ENCODE measurements around the gene DNAI2.

Gene DNAI2, protein sequence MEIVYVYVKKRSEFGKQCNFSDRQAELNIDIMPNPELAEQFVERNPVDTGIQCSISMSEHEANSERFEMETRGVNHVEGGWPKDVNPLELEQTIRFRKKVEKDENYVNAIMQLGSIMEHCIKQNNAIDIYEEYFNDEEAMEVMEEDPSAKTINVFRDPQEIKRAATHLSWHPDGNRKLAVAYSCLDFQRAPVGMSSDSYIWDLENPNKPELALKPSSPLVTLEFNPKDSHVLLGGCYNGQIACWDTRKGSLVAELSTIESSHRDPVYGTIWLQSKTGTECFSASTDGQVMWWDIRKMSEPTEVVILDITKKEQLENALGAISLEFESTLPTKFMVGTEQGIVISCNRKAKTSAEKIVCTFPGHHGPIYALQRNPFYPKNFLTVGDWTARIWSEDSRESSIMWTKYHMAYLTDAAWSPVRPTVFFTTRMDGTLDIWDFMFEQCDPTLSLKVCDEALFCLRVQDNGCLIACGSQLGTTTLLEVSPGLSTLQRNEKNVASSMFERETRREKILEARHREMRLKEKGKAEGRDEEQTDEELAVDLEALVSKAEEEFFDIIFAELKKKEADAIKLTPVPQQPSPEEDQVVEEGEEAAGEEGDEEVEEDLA

DNA sequence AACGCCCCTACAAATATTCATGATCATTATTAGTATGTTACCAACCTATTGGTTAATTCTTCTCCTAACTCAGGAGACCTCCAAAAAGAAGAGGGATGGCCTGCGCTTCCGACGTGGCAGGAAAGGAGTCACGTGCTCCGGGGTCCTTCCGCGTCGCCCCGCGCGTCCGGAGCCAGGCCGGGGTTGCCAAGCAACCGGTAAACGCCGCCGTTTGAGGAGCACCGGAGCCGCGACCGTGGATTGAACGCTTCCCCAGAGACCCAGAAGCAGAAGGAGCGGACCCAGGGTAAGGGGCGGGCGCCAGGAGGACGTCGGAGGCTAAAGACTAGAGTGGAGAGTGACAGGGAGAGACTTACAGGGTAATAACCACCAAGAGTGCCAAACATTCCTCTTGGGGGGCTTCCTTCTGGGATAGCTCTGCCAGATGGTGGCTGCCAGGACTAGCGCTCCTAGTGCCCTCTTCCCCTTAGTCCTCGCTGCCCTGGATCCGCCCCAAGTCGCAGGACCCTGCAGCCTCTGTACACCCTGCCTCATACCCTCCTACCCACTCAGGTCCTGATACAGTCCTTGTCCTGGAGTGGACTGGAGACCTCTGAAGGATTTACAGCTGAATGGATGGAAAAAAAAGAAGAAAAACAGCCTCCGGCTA lies at the start of gene DNAI2:
Gene DNAI2 (plus strand): TSS at position 175 of the 649 bp plus-strand sequence. CDS start 7,584 bp downstream, outside the sequence.
- intact Hi-C loops (cut with DNase I): no loop called here
- peak in 1 of 10 donors; percentile 57 for DNase-seq

DNA sequence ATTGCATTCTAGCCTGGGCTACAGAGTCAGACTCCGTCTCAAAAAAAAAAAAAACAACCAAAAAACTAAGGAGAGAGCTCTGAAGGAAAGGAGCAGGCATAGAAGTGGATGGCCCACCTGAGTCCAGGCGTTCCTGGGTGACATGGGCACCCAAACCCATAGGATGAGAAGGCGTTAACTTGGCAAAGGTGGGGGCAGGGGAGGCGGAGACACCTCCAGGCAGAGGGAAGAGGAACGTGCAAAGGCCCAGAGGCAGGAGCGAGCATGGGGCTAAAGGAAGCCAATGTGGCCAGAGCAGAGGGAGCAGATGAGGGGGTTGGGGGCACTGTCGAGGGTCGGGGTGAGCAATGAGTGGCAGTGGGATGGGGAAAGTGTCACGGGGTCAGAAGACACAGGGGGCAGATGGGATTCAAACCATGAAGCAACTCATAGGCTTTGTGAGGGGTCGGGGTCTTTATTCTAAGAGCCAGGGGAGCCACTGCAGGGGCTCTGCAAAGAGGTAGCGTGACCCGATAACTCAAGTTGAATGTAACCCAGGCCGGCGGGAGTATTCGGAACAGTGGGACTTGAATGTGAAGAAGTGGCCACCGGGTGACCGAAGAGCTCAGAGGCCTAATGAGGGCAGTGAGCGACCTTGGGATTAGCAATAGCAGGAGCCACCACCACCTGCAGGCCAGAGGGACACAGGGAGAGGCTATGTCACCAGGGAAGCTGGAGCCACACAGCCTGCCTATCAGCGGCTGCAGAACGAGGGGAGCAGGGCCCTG lies 48.9 kb upstream of the DNAI2 start:
- intact Hi-C loops (cut with DNase I): no loop called here
- peak in 1 of 10 donors; percentile 78 for DNase-seq

DNA sequence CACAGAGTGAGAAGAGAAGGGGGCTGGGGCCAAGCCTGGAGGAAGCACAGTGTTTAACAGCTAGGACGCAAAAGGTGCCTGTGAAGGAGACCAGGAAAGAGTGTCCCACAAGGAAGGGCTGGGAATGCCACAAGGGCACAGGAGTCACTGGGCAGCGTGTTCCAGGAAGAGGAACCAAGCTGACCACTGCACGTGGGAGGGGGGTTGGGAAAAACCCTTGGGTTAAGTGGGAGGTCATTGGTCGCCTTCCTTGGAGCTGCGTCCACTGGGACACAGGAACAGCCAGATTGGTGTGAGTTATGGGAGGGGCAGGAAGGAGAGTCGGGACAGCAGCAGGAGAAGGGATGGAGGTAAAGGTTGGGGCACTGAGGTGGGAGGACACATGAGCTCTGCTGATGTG lies 47.8 kb upstream of the DNAI2 start:
- intact Hi-C loops (cut with DNase I): no loop called here
- peak in 2 of 10 donors; percentile 21 to 47 for DNase-seq

DNA sequence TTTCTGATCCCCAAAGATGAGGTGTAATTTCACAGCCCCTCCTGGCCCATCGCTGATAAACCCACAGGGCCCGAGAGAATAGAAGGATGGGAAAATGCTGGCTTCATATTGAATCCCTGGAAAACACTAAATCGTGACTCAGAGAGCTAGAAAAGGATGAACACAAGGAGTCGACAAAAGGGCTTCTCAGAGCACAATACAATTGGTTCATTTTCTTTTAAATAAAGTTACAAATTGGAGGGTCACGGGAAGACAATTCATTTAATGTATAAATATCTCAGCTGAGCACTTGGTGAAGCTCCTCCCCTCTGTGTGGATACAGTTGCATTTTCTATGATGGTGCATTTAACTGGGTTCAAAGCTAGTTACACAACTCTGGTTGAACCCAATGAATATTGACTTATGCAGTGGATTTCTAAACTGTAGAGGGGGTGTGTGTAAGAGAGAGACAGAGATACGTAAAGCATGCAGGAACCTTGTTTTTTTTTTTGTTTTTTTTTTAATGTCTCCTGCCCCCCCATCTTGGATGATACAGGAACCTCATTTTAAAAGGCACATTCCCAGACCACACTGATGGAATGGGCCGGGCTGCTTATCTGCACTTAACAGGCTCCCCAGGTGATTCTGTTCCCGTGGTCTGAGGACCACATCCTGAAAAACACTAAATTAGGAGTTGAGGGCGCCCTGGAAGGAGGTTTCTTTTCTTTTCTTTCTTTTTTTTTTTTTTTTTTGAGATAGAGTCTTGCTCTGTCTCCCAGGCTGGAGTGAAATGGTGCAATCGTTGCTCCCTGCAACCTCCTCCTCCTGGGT lies 46.6 kb upstream of the DNAI2 start:
- intact Hi-C loops (cut with DNase I): no loop called here
- no peak for DNase-seq

DNA sequence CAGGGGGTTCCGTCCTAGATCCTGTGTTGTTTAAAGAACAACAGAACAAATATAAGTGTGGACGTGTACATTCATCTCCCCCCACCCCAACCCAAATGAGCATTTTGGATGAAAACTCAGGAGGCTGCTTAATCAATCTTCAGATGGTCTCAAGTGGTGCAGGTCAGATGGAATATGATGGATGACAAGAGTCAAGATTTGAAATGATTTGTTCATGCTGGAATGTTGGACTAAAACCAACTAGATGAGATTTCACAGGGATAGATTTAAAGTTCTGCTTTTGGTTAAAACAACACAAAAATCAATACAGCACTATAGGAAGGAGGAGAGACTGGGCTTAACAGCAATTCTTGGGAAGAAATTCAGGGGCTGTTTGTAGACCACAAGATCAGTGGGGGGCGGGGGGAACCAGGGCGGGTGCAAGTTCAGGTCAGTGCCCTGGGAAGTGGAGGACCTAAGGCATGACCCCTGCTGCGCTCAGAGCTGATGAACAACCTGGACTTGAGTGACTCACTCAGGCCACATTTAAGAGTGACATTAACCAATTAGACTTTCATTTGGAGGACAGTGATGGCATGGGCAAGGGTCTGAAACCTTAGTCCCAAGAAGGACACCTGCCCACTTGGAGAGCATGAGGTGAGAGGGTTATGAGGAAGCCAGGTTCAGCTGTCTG lies 45.6 kb upstream of the DNAI2 start:
- intact Hi-C loops (cut with DNase I): no loop called here
- no peak for DNase-seq

DNA sequence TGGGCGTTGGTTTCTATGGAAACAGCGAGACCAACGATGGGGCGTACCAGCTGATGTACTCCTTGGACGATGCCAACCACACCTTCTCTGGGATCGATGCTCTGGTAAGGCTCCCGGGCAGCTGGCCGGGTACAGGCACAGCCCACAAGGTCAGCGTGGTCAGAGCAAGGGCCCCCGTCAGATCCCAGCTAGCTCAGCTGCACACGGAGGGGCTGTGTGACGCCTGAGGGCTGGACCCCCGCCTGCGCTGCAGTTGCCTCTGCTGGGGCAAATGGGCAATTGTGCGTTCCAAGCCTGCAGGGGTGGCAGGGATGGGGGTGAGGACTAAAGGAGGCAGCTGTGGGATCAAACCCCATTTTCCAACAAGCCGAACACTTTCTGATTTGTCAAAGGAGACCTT lies 43.1 kb upstream of the DNAI2 start:
- intact Hi-C loops (cut with DNase I): no loop called here
- no peak for DNase-seq

DNA sequence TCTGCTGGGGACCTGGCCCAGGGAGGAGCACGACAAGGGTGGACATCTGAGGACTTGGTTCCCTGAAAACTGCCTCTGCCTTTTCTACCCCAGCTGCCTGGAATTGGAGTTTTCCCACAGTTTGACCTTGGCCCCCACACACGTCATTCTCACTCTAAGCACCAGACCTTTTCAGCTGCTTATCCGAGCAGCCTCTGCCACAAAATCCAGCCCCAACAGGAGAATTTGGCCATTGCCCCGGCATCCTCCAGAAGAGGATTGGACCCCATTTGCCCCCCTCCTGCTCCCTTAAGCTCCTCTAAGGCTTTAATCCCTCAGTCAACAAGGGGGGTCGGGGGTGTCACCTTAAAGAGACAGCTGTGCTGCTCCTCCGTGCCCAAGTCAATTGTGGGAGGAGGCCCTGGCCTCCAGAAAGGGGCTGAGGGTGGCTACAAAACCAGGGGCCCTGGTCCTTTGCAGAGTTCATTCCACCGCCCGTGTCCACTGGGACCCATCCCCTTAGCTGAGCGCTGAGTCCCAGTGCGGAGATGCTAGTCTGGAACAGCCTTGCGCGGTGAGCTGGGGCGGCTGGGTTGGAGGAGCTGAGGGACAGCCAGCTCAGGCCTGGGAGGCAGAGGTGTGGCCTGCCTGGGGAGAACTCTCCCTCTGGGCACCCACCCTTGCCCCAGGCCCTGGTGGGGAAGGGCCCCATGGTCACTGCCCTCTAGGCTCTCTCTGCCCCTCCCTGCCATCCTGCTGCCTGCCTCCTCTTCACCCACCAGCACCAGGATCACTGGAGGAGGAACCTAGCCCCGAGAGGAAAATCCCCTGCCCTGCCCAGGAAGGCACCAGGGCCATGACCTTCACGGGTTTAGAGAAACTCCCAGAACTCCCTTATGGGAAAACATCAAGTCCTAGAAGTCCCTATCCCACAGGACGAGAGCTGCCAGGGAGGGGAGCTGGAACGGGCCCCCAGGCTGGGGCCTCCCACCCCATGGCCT lies 41.8 kb upstream of the DNAI2 start:
- intact Hi-C loops (cut with DNase I): no loop called here
- peak in 1 of 10 donors; percentile 87 for DNase-seq

DNA sequence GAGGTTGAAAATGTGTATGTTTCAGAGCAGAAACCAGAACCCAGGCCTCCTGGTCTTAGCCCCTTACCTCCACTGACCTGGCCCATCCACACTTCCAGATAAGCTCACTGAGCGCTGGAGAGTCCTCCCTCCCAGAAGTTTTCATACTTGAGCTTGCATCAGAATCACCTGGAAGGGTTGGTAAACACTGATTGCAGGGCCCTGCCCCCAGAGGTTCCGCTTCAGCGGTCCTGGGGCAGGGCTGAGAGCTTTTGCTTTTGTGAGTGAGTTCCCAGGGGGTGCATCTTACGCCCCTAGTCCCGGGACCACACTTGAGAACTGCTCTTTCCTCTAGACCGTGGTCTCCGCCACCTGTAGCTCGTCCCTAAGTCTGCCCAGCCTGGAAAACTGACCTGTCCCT lies 40.1 kb upstream of the DNAI2 start:
- intact Hi-C loops (cut with DNase I): no loop called here

DNA sequence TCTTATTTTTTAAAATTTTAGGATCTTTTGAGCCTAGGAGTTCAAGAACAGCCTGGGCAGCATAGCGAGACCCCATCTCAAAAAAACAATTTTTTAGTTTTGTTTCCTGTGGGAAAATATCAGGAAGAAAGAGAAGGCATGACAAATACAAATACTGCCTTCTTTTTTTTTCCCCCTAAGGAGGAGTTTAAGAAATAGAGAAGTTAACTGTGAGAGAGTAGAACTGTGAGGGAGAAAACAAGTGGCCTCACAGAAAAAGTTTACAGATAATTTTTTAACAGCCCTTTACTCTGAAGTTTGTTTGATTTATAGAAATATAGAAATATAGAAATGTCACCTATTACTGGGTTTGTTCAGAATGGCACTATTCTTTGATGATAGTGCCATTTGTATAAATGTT lies 39.5 kb upstream of the DNAI2 start:
- DNase-seq: no peak
- intact Hi-C loops (cut with DNase I): no loop called here

More for the DNA sequence above, 40.1 kb upstream of the DNAI2 start:
- no peak for DNase-seq

DNA sequence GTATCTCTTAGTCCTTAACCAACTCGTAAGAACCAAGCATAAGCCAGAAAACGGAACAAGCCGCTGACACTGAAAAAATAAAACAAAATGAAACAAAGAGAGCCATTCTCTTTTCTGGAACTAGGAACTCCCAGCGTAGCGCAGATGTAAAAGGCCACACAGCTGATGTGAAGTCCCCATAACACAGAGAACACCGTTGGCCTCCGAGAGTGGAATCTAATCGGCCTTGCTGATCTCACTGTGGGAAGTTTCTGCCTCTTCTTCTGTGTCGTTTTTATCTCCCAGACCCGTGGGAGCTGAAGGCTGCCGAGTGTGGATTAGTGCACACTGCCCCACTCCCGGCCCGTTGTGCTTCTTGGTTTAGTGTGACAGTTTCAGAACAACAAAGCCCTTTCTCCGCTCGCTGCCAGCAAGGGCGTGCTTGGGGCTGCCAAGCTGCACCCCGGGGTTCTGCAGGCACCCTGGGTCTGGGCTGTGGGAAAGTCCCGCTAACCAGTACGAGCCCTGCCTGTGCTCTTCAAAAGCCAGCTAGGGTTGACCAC lies 38.9 kb upstream of the DNAI2 start:
- peak in 5 of 10 donors; percentile 35 to 94 (median 65) for DNase-seq
- intact Hi-C loops (cut with DNase I): no loop called here

DNA sequence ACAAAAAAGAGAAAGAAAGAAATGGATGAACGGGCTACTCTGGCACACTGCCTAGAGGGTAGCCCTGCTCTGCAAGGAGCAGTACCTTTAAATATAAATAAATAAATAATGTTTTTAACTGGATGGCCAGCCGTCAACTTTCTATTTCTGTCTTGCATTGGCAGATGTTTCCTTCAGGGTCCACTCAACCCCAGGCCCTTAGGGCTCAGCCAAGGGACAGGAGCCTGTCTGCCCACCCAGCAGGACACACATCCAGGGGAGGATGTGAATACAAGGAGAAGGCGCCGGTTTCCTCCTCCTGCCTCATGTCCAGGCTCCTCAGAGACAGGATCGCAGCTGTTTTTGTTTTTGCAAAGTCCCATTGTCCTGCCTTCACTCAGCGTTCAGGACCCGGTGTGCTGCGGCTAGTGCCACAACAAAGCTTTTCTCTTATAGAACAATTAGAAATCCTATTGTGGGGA lies 38.1 kb upstream of the DNAI2 start:
- no peak for DNase-seq

DNA sequence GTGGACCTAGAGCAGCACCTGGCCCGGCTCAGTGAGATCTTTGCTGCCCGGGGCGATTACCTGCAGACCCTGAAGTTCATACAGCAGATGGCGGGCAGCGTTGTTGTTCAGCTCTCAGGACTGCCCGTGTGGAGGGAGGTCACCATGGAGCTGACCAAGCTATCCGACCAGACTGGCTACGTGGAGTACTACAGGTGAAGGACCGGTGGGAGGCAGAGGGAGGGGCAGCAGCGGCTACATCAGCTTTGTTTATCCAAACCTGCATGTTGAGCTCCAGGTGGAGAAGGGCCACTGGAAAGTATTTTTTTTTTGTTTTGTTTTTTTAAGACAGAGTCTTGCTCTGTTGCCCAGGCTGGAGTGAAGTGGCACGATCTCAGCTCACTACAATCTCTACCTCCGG lies 36.7 kb upstream of the DNAI2 start:
- intact Hi-C loops (cut with DNase I): no loop called here
- DNase-seq: no peak

More for the DNA sequence above, 38.1 kb upstream of the DNAI2 start:
- intact Hi-C loops (cut with DNase I): no loop called here

DNA sequence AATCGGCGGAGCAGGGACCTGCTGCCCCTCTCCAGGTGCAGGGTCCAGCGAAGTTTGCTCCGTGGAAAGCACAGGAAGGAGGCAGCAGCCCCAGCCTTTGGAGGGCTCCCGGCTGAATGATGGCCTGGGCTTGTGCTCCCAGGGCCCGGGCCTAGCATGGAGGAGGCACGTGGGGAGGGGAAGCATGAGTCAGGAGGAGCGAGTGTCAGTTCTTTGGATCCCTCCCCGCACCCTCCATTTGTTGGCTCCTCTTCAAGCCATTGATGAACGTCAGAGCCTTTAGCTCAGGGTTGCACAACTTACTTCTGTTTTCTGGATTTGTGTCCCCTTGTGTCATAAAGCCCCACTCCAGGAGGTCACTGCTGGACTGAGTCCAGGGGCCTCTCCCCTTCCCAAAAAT lies 34.9 kb upstream of the DNAI2 start:
- intact Hi-C loops (cut with DNase I): no loop called here
- no peak for DNase-seq

DNA sequence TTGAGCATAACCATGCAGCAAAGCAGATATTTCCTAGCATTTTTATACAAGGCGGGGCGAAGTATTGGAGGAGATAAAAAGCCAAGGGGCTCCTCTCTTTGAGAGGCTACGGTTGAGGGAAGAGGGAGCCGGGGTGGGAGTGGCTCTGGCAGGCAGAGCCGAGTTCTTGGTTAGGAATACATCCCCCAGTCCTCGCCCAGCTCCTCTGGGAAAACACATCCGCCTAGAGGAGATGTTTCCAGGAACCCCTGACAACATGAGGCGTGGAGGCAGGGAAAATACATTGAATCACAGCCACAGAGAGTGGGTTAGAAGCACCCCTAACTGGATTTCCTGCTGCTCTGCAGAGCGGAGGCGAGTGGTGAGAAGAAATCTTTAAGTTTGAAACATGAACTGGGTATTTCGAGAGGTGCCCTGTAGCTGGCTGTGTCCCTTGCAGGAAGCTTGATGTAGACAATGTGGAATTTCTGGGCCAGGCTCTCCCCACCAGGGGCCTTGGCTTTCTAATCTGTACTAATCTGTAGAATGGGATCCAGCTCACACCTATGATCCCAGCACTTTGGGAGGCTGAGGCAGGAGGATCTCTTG lies 33.3 kb upstream of the DNAI2 start:
- DNase-seq: no peak
- intact Hi-C loops (cut with DNase I): no loop called here

DNA sequence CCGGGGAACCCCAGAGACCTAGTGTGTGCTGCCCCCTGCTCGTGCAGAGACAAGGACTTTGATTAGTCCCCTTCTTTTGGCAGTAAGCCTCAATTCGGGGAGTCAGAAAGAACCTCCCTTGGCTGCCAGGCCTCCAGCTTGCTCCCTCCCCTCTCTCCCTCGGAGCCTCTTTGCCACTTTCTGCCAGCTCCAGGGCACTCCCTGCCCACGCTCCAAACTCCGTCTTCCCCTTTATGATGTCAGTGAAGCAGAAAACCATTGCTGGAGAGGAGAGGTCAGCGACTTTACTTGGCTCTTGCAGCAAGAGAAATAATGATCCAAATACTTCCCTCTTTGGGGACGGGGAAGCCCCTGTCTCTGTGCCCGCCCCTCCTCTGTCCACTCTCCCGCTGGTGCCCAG lies 32.6 kb upstream of the DNAI2 start:
- intact Hi-C loops (cut with DNase I): no loop called here
- DNase-seq: peak in 1 of 10 donors; percentile 27

DNA sequence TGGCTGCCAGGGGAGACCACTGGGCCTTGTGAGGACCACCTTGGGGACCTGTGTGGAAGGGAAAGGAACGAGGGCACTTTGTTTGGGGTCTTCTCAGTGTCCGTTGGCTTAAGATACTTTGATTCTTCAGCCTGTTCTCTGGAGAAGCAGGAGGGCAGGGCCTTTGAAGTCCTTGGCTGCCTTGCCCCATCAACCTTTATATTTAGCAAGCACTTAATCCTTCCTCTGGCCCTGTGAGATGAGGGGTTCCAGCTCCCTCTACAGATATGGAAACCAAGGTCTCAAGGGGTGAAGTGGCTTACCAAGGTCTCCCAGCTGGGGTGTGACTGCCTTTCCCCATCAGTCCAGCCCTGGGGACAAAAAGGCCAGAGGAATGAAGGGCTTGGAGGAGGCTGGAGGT lies 32.2 kb upstream of the DNAI2 start:
- intact Hi-C loops (cut with DNase I): no loop called here

DNA sequence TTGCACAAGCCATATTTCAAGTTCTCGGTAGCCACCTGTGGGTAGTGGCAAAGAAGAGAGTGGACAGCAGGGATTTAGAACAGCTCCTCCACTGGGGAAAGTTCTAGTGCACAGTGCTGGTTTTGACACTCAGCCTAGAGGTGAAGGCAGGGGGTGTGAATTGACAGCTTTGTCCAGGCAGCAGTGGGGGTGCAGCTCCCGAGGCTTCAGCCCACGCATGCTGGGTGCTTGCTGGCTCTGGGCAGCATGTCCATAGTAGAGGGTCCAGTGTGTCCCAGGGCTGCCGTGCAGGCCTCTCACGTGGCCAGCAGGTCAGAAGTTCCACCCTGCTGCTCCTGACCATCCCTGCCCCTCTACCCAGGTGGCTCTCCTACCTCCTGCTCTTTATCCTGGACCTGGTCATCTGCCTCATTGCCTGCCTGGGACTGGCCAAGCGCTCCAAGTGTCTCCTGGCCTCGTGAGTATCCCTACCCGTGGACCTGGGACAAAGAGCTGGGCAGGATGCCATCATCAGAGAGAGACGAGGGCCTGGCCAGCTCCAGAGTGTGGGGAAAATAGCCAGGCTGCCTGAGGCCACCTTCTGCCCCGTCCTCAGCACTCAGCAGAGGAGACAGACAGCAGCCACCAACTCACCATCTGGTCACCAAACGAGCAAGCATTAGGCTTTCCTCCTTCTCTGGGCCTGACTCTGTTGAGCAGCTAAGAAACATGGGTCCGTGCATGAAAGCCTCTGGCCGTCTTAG lies 30.9 kb upstream of the DNAI2 start:
- DNase-seq: peak in 5 of 10 donors; percentile 33 to 90 (median 50)
- intact Hi-C loops (cut with DNase I): no loop called here

More for the DNA sequence above, 32.2 kb upstream of the DNAI2 start:
- DNase-seq: no peak
